ENCODE data around the gene FYB1. TPM values are rescaled to one million over a fixed set of nuclear protein-coding genes. Genes with fewer than 3 reads are reported as not detected.

FYB1 gene
- total RNA-seq, 1 experiment from 2014 or later: not detected

- no peaks in the 10 kb centered on the region for H3K27me3 ChIP-seq
- no peak overlapping the region for H3K27ac ChIP-seq
- H3K4me1 ChIP-seq: no peaks in the 10 kb centered on the region
- no peaks in the 10 kb centered on the region for H3K9me3 ChIP-seq (replicated peaks)
- no peak for DNase-seq
- no peak overlapping the region for H3K4me3 ChIP-seq
- no peaks in the 10 kb centered on the region for H3K36me3 ChIP-seq
These were observed 113.0 kb downstream of the FYB1 start for GRCh38 chr5:39106322-39106721.

GRCh38 chr5:39104221-39104620 lies 115.1 kb downstream of the FYB1 start:
- no peaks in the 10 kb centered on the region for H3K36me3 ChIP-seq
- DNase-seq: no peak
- no peak overlapping the region for H3K27ac ChIP-seq
- no peaks in the 10 kb centered on the region for H3K4me1 ChIP-seq
- H3K27me3 ChIP-seq: no peaks in the 10 kb centered on the region
- H3K9me3 ChIP-seq (replicated peaks): no peaks in the 10 kb centered on the region
- H3K4me3 ChIP-seq: no peak overlapping the region

GRCh38 chr5:39102684-39103155 lies 116.6 kb downstream of the FYB1 start:
- no peak for DNase-seq
- Histone ChIP-seq H3K27me3 (no peaks in the 10 kb centered on the region), H3K27ac (no peak overlapping the region)

GRCh38 chr5:39100851-39101396 lies 118.4 kb downstream of the FYB1 start:
- Histone ChIP-seq H3K9me3 (replicated peaks) (no peaks in the 10 kb centered on the region), H3K27me3 (no peaks in the 10 kb centered on the region), H3K27ac (no peak overlapping the region), H3K4me1 (no peaks in the 10 kb centered on the region), H3K4me3 (no peak overlapping the region), H3K36me3 (no peaks in the 10 kb centered on the region)
- peak in 1 of 2 experiments; percentile 20 for DNase-seq

More at GRCh38 chr5:39102684-39103155, 116.6 kb downstream of the FYB1 start:
- Histone ChIP-seq H3K9me3 (replicated peaks) (no peaks in the 10 kb centered on the region), H3K4me1 (no peaks in the 10 kb centered on the region), H3K36me3 (no peaks in the 10 kb centered on the region), H3K4me3 (no peak overlapping the region)

GRCh38 chr5:39100301-39100850 lies 119.0 kb downstream of the FYB1 start:
- no peak overlapping the region for H3K27ac ChIP-seq
- H3K4me3 ChIP-seq: no peak overlapping the region
- no peaks in the 10 kb centered on the region for H3K36me3 ChIP-seq
- H3K9me3 ChIP-seq (replicated peaks): no peaks in the 10 kb centered on the region
- H3K4me1 ChIP-seq: no peaks in the 10 kb centered on the region
- DNase-seq: no peak
- no peaks in the 10 kb centered on the region; the same call in 1 of the 2 replicates for H3K27me3 ChIP-seq

GRCh38 chr5:39099831-39100230 lies 119.5 kb downstream of the FYB1 start:
- Histone ChIP-seq H3K27me3 (no peaks in the 10 kb centered on the region; the same call in 1 of the 2 replicates), H3K9me3 (replicated peaks) (no peaks in the 10 kb centered on the region), H3K4me3 (no peak overlapping the region), H3K4me1 (no peaks in the 10 kb centered on the region), H3K27ac (no peak overlapping the region), H3K36me3 (no peaks in the 10 kb centered on the region)
- no peak for DNase-seq

GRCh38 chr5:39093352-39093751 lies 126.0 kb downstream of the FYB1 start:
- H3K27me3 ChIP-seq: no peaks in the 10 kb centered on the region; the same call in 1 of the 2 replicates
- H3K4me3 ChIP-seq: no peak overlapping the region
- DNase-seq: no peak
- no peaks in the 10 kb centered on the region for H3K9me3 ChIP-seq (replicated peaks)
- H3K4me1 ChIP-seq: peaks cover 8% of the 10 kb centered on the region; the same call in 1 of the 2 replicates
- H3K36me3 ChIP-seq: no peaks in the 10 kb centered on the region
- H3K27ac ChIP-seq: no peak overlapping the region

GRCh38 chr5:39092581-39093351 lies 126.6 kb downstream of the FYB1 start:
- no peaks in the 10 kb centered on the region for H3K36me3 ChIP-seq
- peak; percentile 21 to 42 for DNase-seq
- H3K4me1 ChIP-seq: peaks cover 8% of the 10 kb centered on the region; the same call in 1 of the 2 replicates
- H3K27ac ChIP-seq: no peak overlapping the region
- no peaks in the 10 kb centered on the region; the same call in 1 of the 2 replicates for H3K27me3 ChIP-seq
- no peak overlapping the region for H3K4me3 ChIP-seq
- no peaks in the 10 kb centered on the region for H3K9me3 ChIP-seq (replicated peaks)

GRCh38 chr5:39091940-39092580 lies 127.3 kb downstream of the FYB1 start:
- no peak overlapping the region for H3K4me3 ChIP-seq
- H3K27me3 ChIP-seq: no peaks in the 10 kb centered on the region; the same call in 1 of the 2 replicates
- H3K27ac ChIP-seq: no peak overlapping the region
- H3K4me1 ChIP-seq: peaks cover 8% of the 10 kb centered on the region; the same call in 1 of the 2 replicates
- H3K36me3 ChIP-seq: no peaks in the 10 kb centered on the region
- no peaks in the 10 kb centered on the region for H3K9me3 ChIP-seq (replicated peaks)
- DNase-seq: no peak

GRCh38 chr5:39083968-39084367 lies 135.4 kb downstream of the FYB1 start:
- H3K4me1 ChIP-seq: no peaks in the 10 kb centered on the region
- no peaks in the 10 kb centered on the region for H3K27me3 ChIP-seq
- H3K4me3 ChIP-seq: no peak overlapping the region
- no peak for DNase-seq
- no peaks in the 10 kb centered on the region for H3K36me3 ChIP-seq
- H3K9me3 ChIP-seq (replicated peaks): no peaks in the 10 kb centered on the region
- no peak overlapping the region for H3K27ac ChIP-seq

- H3K9me3 ChIP-seq (replicated peaks): no peaks in the 10 kb centered on the region
- H3K27ac ChIP-seq: no peak overlapping the region
- H3K27me3 ChIP-seq: no peaks in the 10 kb centered on the region
- no peaks in the 10 kb centered on the region for H3K36me3 ChIP-seq
- H3K4me3 ChIP-seq: no peak overlapping the region
- H3K4me1 ChIP-seq: no peaks in the 10 kb centered on the region
- DNase-seq: no peak
These were observed 136.4 kb downstream of the FYB1 start for GRCh38 chr5:39082995-39083394.

GRCh38 chr5:39080597-39081204 lies 138.7 kb downstream of the FYB1 start:
- DNase-seq: peak; percentile 42 to 69
- no peaks in the 10 kb centered on the region for H3K9me3 ChIP-seq (replicated peaks)
- H3K36me3 ChIP-seq: no peaks in the 10 kb centered on the region
- H3K27me3 ChIP-seq: no peaks in the 10 kb centered on the region
- H3K4me1 ChIP-seq: no peaks in the 10 kb centered on the region
- no peak overlapping the region for H3K27ac ChIP-seq
- no peak overlapping the region for H3K4me3 ChIP-seq

GRCh38 chr5:39080168-39080567 lies 139.2 kb downstream of the FYB1 start:
- DNase-seq: no peak
- no peak overlapping the region for H3K4me3 ChIP-seq
- H3K27ac ChIP-seq: no peak overlapping the region
- no peaks in the 10 kb centered on the region for H3K4me1 ChIP-seq
- no peaks in the 10 kb centered on the region for H3K9me3 ChIP-seq (replicated peaks)
- H3K27me3 ChIP-seq: no peaks in the 10 kb centered on the region
- no peaks in the 10 kb centered on the region for H3K36me3 ChIP-seq

GRCh38 chr5:39079147-39079546 lies 140.2 kb downstream of the FYB1 start:
- no peaks in the 10 kb centered on the region for H3K27me3 ChIP-seq
- DNase-seq: no peak
- no peaks in the 10 kb centered on the region for H3K9me3 ChIP-seq (replicated peaks)
- H3K27ac ChIP-seq: no peak overlapping the region
- no peak overlapping the region for H3K4me3 ChIP-seq
- H3K4me1 ChIP-seq: no peaks in the 10 kb centered on the region
- H3K36me3 ChIP-seq: no peaks in the 10 kb centered on the region

All from SJCRH30 (cell line).